ENCODE results near the gene PTPRD. TPM values are rescaled to one million over a fixed set of nuclear protein-coding genes. Genes with fewer than 3 reads are reported as not detected.

The PTPRD gene
- total RNA-seq, 1 experiment from 2014 or later = 32.5 TPM

GRCh38 chr9:8879284-8879683 is 1733.5 kb downstream of the PTPRD start:
- no peak overlapping the region for H3K18ac ChIP-seq (ENCODE audit: insufficient read length, low read depth, low read length)
- no peak overlapping the region for H3K56ac ChIP-seq (ENCODE audit: insufficient read length, low read depth, low read length)
- H3K79me1 ChIP-seq (ENCODE audit: insufficient read depth, low read depth, low read length, poor library complexity, severe bottlenecking) = no peaks in the 10 kb centered on the region
- no peaks in the 10 kb centered on the region for H3K9me3 ChIP-seq (ENCODE audit: control insufficient read depth, low read depth, low read length)
- H2BK12ac ChIP-seq (ENCODE audit: insufficient read length, low read depth, low read length) = no peak overlapping the region
- H2BK120ac ChIP-seq (ENCODE audit: low read depth, low read length, poor library complexity, severe bottlenecking) = no peak overlapping the region
- no peaks in the 10 kb centered on the region for H3K27me3 ChIP-seq (ENCODE audit: insufficient read depth, low read length)
- no peaks in the 10 kb centered on the region for H3K4me1 ChIP-seq (ENCODE audit: insufficient read depth, low read length)
- no peak overlapping the region for H2BK5ac ChIP-seq (ENCODE audit: insufficient read length, low read length)
- Mint-ChIP-seq H3K4me3 (no peak overlapping the region), H3K27ac (no peak overlapping the region), H3K9me3 (no peaks in the 10 kb centered on the region), H3K27me3 (ENCODE audit: low read depth) (no peaks in the 10 kb centered on the region), H3K36me3 (ENCODE audit: insufficient read depth in 1 of 3, low read depth in 3 of 3) (no peaks in the 10 kb centered on the region), H3K4me1 (peaks cover 5 to 14% of the 10 kb centered on the region in 2 experiments)
- H3K79me2 ChIP-seq (ENCODE audit: insufficient read depth, low read length) = no peaks in the 10 kb centered on the region
- H4K5ac ChIP-seq (ENCODE audit: insufficient read length, low read depth, low read length) = no peak overlapping the region
- WGBS (ENCODE audit: extremely low coverage, insufficient read length, low lambda C conversion rate) = no CpG with 5 or more reads among the region's 2 CpGs
- H3K14ac ChIP-seq (ENCODE audit: insufficient read depth, low read length) = no peak overlapping the region
- no peak overlapping the region for H3T11ph ChIP-seq (ENCODE audit: low read length)
- no peak overlapping the region for H2AK5ac ChIP-seq (ENCODE audit: insufficient read length, low read length)
- H2BK20ac ChIP-seq (ENCODE audit: low read depth, low read length, poor library complexity, severe bottlenecking) = no peak overlapping the region
- no peak overlapping the region for H2BK15ac ChIP-seq (ENCODE audit: low read depth, low read length)
- H3K23me2 ChIP-seq (ENCODE audit: insufficient read length, low read depth, low read length, poor library complexity, severe bottlenecking) = no peaks in the 10 kb centered on the region
- no peak for DNase-seq
- H4K20me1 ChIP-seq (ENCODE audit: control insufficient read depth, insufficient read depth, insufficient read length) = no peaks in the 10 kb centered on the region
- H3K4me2 ChIP-seq (ENCODE audit: insufficient read depth, insufficient read length, low read length) = no peak overlapping the region
- no peak overlapping the region for H4K8ac ChIP-seq (replicated peaks; ENCODE audit: insufficient read length, low read depth, low read length)
- H3K27ac ChIP-seq (ENCODE audit: insufficient read length, low read depth, low read length) = no peak overlapping the region
- no peak overlapping the region for H4K91ac ChIP-seq (ENCODE audit: insufficient read length, low read depth, low read length)
- H3K9ac ChIP-seq (ENCODE audit: extremely low read depth, insufficient read length, low read length) = no peak overlapping the region
- no peak overlapping the region for H3K23ac ChIP-seq (ENCODE audit: insufficient read length, low read depth, low read length)
- H3K4ac ChIP-seq (ENCODE audit: low read depth, low read length) = no peak overlapping the region
- H2AFZ ChIP-seq (ENCODE audit: low read length) = no peak overlapping the region
- no peak for TF ChIP-seq CTCF (conservative IDR thresholded peaks at IDR 0.05)

All from H9 (cell line).